ENCODE results near the gene SH3BGRL2. TPM values are rescaled to one million over a fixed set of nuclear protein-coding genes. Genes with fewer than 3 reads are reported as not detected.

The SH3BGRL2 gene
- total RNA-seq, 1 donor from 2014 or later = 47.0 TPM

DNA sequence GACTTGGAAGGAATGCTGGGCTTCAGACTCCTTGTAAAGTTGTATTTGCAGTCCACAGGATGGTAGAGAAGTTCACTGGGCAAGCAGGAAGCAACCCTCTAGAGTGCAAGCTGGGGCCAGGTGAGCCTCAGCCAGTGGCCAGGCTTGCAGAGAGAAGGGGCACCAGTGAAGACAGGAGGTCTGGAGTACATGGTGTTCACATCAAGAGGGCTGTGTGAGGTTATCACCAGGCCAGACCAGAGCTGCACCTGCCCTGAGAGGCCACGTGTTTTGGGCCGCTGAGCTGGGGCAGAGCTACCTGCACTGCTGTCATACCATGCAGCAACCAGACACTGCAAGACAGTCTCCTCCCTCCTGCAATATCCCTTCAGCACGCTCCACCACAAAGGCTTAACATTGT, 79.0 kb downstream of the SH3BGRL2 start:
- H3K36me3 Mint-ChIP-seq = no peaks in the 10 kb centered on the region

DNA sequence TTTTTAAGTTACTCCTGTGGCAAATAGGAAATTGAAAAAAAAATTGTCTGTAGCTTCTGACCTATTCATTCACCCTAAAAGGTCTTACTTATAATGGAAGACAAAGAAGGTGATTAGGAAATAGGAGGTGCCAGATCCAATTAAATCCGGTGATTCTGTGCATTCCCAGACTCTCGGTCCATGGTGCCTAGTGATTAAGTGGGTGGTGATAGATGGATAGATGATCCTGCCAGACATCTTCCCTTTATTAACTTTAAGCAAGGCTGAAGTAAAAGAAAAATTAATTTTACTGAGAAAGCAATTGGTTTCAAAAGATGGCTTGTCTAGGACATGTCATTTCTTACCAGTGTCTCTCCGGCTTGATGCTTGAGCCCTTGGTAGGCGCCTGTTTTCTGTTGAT, 80.0 kb downstream of the SH3BGRL2 start:
- Histone ChIP-seq H3K27me3 (no peaks in the 10 kb centered on the region), H3K4me3 (no peak overlapping the region), H3F3A (ENCODE audit: low read depth) (no peaks in the 10 kb centered on the region), H3K79me2 (ENCODE audit: low read depth) (no peaks in the 10 kb centered on the region), H2AFZ (replicated peaks) (no peak overlapping the region), H4K20me1 (ENCODE audit: low read depth) (no peaks in the 10 kb centered on the region), H3K9me3 (ENCODE audit: low read depth) (no peaks in the 10 kb centered on the region), H3K9ac (no peak overlapping the region), H3K4me1 (peaks cover 20% of the 10 kb centered on the region), H3K4me2 (no peak overlapping the region), H3K36me3 (no peaks in the 10 kb centered on the region), H3K27ac (no peak overlapping the region)
- TF ChIP-seq EZH2 (IDR thresholded peaks at IDR 0.05) (no peak), EZH2phosphoT487 (IDR thresholded peaks at IDR 0.05) (no peak)
- TF ChIP-seq, protein P1, sequence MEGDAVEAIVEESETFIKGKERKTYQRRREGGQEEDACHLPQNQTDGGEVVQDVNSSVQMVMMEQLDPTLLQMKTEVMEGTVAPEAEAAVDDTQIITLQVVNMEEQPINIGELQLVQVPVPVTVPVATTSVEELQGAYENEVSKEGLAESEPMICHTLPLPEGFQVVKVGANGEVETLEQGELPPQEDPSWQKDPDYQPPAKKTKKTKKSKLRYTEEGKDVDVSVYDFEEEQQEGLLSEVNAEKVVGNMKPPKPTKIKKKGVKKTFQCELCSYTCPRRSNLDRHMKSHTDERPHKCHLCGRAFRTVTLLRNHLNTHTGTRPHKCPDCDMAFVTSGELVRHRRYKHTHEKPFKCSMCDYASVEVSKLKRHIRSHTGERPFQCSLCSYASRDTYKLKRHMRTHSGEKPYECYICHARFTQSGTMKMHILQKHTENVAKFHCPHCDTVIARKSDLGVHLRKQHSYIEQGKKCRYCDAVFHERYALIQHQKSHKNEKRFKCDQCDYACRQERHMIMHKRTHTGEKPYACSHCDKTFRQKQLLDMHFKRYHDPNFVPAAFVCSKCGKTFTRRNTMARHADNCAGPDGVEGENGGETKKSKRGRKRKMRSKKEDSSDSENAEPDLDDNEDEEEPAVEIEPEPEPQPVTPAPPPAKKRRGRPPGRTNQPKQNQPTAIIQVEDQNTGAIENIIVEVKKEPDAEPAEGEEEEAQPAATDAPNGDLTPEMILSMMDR (IDR thresholded peaks at IDR 0.05) = no peak
- Mint-ChIP-seq H3K4me1 (peaks cover 4% of the 10 kb centered on the region), H3K9me3 (no peaks in the 10 kb centered on the region), H3K27me3 (ENCODE audit: insufficient read depth, low read depth) (peaks cover 2% of the 10 kb centered on the region), H3K4me3 (no peak overlapping the region), H3K36me3 (no peaks in the 10 kb centered on the region), H3K27ac (no peak overlapping the region)
- no peak for DNase-seq (ENCODE audit: low spot score)

More for the DNA sequence above, 79.0 kb downstream of the SH3BGRL2 start:
- H3K9me3 ChIP-seq (ENCODE audit: low read depth) = no peaks in the 10 kb centered on the region
- TF ChIP-seq EZH2phosphoT487 (IDR thresholded peaks at IDR 0.05) (no peak), EZH2 (IDR thresholded peaks at IDR 0.05) (no peak)
- TF ChIP-seq, protein P1 (IDR thresholded peaks at IDR 0.05) = no peak
- no peak overlapping the region for H3K4me3 ChIP-seq
- no peak overlapping the region for H3K4me2 ChIP-seq
- peaks cover 2% of the 10 kb centered on the region for H3K27me3 Mint-ChIP-seq (ENCODE audit: insufficient read depth, low read depth)
- no peaks in the 10 kb centered on the region for H3K27me3 ChIP-seq
- H3K27ac Mint-ChIP-seq = no peak overlapping the region
- no peaks in the 10 kb centered on the region for H3K36me3 ChIP-seq
- H3K9ac ChIP-seq = no peak overlapping the region
- peaks cover 20% of the 10 kb centered on the region for H3K4me1 ChIP-seq
- no peaks in the 10 kb centered on the region for H3K9me3 Mint-ChIP-seq
- peaks cover 4% of the 10 kb centered on the region for H3K4me1 Mint-ChIP-seq
- H3K4me3 Mint-ChIP-seq = no peak overlapping the region
- H3F3A ChIP-seq (ENCODE audit: low read depth) = no peaks in the 10 kb centered on the region
- DNase-seq (ENCODE audit: low spot score) = no peak
- H4K20me1 ChIP-seq (ENCODE audit: low read depth) = no peaks in the 10 kb centered on the region
- H3K27ac ChIP-seq = no peak overlapping the region
- no peak overlapping the region for H2AFZ ChIP-seq (replicated peaks)
- no peaks in the 10 kb centered on the region for H3K79me2 ChIP-seq (ENCODE audit: low read depth)

DNA sequence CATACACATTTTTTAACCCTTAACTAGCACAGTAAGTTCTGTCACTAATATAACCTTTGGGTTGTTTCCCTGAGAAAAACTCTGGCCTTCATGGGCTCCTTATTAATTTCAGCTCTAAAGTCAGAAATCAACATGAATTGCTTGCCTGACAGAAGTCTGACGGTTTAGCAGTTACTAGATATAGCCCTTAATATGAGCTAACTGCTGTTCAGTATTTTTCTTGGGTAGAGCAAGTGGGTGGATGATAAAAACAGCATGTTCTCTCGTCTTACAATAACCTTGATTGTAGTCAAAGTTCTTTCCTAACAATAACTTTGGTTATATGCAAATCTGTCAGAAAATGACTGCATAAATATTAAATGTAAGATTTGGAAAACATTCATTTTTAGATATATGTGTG, 81.0 kb downstream of the SH3BGRL2 start:
- no peaks in the 10 kb centered on the region for H3K9me3 ChIP-seq (ENCODE audit: low read depth)
- no peak overlapping the region for H2AFZ ChIP-seq (replicated peaks)
- H3K27me3 ChIP-seq = no peaks in the 10 kb centered on the region
- no peaks in the 10 kb centered on the region for H3K36me3 ChIP-seq
- no peak overlapping the region for H3K4me2 ChIP-seq
- no peaks in the 10 kb centered on the region for H3K79me2 ChIP-seq (ENCODE audit: low read depth)
- no peak overlapping the region for H3K27ac ChIP-seq
- peaks cover 20% of the 10 kb centered on the region for H3K4me1 ChIP-seq
- no peak overlapping the region for H3K4me3 ChIP-seq
- H3K27ac Mint-ChIP-seq = no peak overlapping the region
- no peaks in the 10 kb centered on the region for H4K20me1 ChIP-seq (ENCODE audit: low read depth)
- no peak overlapping the region for H3K9ac ChIP-seq
- no peaks in the 10 kb centered on the region for H3F3A ChIP-seq (ENCODE audit: low read depth)
- H3K36me3 Mint-ChIP-seq = no peaks in the 10 kb centered on the region
- H3K4me1 Mint-ChIP-seq = peaks cover 4% of the 10 kb centered on the region
- no peaks in the 10 kb centered on the region for H3K9me3 Mint-ChIP-seq
- DNase-seq (ENCODE audit: low spot score) = no peak
- peaks cover 2% of the 10 kb centered on the region for H3K27me3 Mint-ChIP-seq (ENCODE audit: insufficient read depth, low read depth)
- TF ChIP-seq EZH2phosphoT487 (IDR thresholded peaks at IDR 0.05) = no peak
- TF ChIP-seq, protein P1 (IDR thresholded peaks at IDR 0.05) = no peak
- no peak for TF ChIP-seq EZH2 (IDR thresholded peaks at IDR 0.05)
- H3K4me3 Mint-ChIP-seq = no peak overlapping the region
